ENCODE results near the gene LRRC8E. TPM values are rescaled to one million over a fixed set of nuclear protein-coding genes. Genes with fewer than 3 reads are reported as not detected.

LRRC8E gene
- polyA plus RNA-seq, 1 experiment, result 4.1 TPM

- ChIA-PET POLR2A (interaction anchor here (1.0 kb wide), 1 partner anchor 43 kb away, joined by 4 read pairs; no protein-coding TSS in a partner anchor), CTCF (interaction anchor here (2.0 to 2.2 kb wide), 2 partner anchors 8 to 84 kb away, joined by 7 to 11 read pairs; no protein-coding TSS in a partner anchor)
- Histone ChIP-seq H3K27me3 (ENCODE audit: control insufficient read depth, insufficient read depth, low read length) (peaks cover 5% of the 10 kb centered on the region), H3K27ac (ENCODE audit: low read depth, low read length) (no peak overlapping the region), H3K9me3 (ENCODE audit: control insufficient read depth, insufficient read depth, low read length) (no peaks in the 10 kb centered on the region; the same call in 1 of the 2 replicates), H3K4me3 (ENCODE audit: low read depth, low read length) (no peak overlapping the region)
- TF ChIP-seq, protein P1, sequence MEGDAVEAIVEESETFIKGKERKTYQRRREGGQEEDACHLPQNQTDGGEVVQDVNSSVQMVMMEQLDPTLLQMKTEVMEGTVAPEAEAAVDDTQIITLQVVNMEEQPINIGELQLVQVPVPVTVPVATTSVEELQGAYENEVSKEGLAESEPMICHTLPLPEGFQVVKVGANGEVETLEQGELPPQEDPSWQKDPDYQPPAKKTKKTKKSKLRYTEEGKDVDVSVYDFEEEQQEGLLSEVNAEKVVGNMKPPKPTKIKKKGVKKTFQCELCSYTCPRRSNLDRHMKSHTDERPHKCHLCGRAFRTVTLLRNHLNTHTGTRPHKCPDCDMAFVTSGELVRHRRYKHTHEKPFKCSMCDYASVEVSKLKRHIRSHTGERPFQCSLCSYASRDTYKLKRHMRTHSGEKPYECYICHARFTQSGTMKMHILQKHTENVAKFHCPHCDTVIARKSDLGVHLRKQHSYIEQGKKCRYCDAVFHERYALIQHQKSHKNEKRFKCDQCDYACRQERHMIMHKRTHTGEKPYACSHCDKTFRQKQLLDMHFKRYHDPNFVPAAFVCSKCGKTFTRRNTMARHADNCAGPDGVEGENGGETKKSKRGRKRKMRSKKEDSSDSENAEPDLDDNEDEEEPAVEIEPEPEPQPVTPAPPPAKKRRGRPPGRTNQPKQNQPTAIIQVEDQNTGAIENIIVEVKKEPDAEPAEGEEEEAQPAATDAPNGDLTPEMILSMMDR (IDR thresholded peaks at IDR 0.05; ENCODE audit: low read depth, low read length), result no peak
- no peak for DNase-seq (ENCODE audit: low read depth, low spot score)
These were observed 27.3 kb upstream of the LRRC8E start for GRCh38 chr19:7860714-7861618.

GRCh38 chr19:7861619-7862412 lies 26.5 kb upstream of the LRRC8E start:
- no peak overlapping the region for H3K4me3 ChIP-seq (ENCODE audit: low read depth, low read length)
- no peak for DNase-seq (ENCODE audit: low read depth, low spot score)
- POLR2A ChIA-PET, result no interaction called here
- TF ChIP-seq, protein P1 (IDR thresholded peaks at IDR 0.05; ENCODE audit: low read depth, low read length), result no peak
- CTCF ChIA-PET, result interaction anchor here (2.0 to 2.2 kb wide), 2 partner anchors 9 to 83 kb away, joined by 7 to 11 read pairs; no protein-coding TSS in a partner anchor
- no peak overlapping the region for H3K27ac ChIP-seq (ENCODE audit: low read depth, low read length)
- H3K27me3 ChIP-seq (ENCODE audit: control insufficient read depth, insufficient read depth, low read length), result peaks cover 5% of the 10 kb centered on the region
- no peaks in the 10 kb centered on the region; the same call in 1 of the 2 replicates for H3K9me3 ChIP-seq (ENCODE audit: control insufficient read depth, insufficient read depth, low read length)

- POLR2A ChIA-PET, result no interaction called here
- peaks cover 8% of the 10 kb centered on the region for H3K27me3 ChIP-seq (ENCODE audit: control insufficient read depth, insufficient read depth, low read length)
- TF ChIP-seq, protein P1 (IDR thresholded peaks at IDR 0.05; ENCODE audit: low read depth, low read length), result no peak
- no peak overlapping the region for H3K4me3 ChIP-seq (ENCODE audit: low read depth, low read length)
- no peak for DNase-seq (ENCODE audit: low read depth, low spot score)
- no peak overlapping the region for H3K27ac ChIP-seq (ENCODE audit: low read depth, low read length)
- CTCF ChIA-PET, result interaction anchor here (0.5 to 2.2 kb wide), 3 partner anchors 9 to 760 kb away, joined by 3 to 11 read pairs (median 7); no protein-coding TSS in a partner anchor
- H3K9me3 ChIP-seq (ENCODE audit: control insufficient read depth, insufficient read depth, low read length), result no peaks in the 10 kb centered on the region; the same call in 1 of the 2 replicates
These were observed 25.8 kb upstream of the LRRC8E start for GRCh38 chr19:7862413-7862951.

DNA sequence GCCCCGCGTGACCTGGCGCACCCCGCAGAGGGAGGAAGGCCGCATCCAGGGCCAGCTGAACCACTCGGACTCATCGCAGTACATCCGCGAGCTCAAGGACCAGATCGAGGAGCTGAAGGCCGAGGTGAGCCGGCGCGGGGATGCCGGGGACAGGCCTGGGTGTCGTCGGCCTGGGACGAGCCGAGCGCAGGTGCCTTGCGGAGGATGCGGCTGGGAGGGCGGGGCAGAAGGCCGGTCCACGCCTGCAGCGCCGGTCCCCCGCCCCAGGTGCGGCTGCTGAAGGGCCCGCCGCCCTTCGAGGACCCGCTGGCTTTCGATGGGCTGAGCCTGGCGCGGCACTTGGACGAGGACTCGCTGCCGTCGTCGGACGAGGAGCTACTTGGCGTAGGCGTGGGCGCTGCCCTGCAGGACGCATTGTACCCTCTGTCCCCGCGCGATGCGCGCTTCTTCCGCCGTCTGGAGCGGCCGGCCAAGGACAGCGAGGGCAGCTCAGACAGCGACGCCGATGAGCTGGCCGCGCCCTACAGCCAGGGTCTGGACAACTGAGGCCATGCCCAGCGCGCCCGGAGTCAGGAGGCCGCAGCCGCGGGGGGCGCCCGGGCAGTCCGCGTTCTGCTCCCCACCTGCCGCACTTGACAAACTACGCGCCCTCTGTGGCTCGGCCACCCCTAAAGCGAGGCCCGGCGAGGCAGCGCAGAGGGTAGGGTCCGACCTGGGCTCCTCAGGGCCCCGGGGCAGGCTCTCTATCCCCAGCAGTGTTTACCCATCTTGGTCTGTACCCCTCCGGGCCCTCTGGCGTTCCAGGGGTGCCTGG lies 24.9 kb upstream of the LRRC8E start:
- H3K27ac ChIP-seq (ENCODE audit: low read depth, low read length), result no peak overlapping the region
- no peak for DNase-seq (ENCODE audit: low read depth, low spot score)
- TF ChIP-seq, protein P1 (IDR thresholded peaks at IDR 0.05; ENCODE audit: low read depth, low read length), result no peak
- no peaks in the 10 kb centered on the region; the same call in 1 of the 2 replicates for H3K9me3 ChIP-seq (ENCODE audit: control insufficient read depth, insufficient read depth, low read length)
- no peak overlapping the region for H3K4me3 ChIP-seq (ENCODE audit: low read depth, low read length)
- ChIA-PET CTCF (interaction anchor here (0.7 kb wide), 1 partner anchor 11 kb away, joined by 3 read pairs; no protein-coding TSS in a partner anchor), POLR2A (interaction anchor here (0.6 kb wide), 1 partner anchor 639 kb away, joined by 3 read pairs; the partner anchor contains the start of gene PRAM1)
- peaks cover 8% of the 10 kb centered on the region for H3K27me3 ChIP-seq (ENCODE audit: control insufficient read depth, insufficient read depth, low read length)
